ENCODE measurements around the gene CD86. TPM values are rescaled to one million over a fixed set of nuclear protein-coding genes. Genes with fewer than 3 reads are reported as not detected.

The CD86 gene
- total and polyA plus RNA-seq, 2 of the 8 experiments (the other 6 are each of a cell fraction or from before 2014, with no cell fraction given): 0.12 to 0.30 TPM

DNA sequence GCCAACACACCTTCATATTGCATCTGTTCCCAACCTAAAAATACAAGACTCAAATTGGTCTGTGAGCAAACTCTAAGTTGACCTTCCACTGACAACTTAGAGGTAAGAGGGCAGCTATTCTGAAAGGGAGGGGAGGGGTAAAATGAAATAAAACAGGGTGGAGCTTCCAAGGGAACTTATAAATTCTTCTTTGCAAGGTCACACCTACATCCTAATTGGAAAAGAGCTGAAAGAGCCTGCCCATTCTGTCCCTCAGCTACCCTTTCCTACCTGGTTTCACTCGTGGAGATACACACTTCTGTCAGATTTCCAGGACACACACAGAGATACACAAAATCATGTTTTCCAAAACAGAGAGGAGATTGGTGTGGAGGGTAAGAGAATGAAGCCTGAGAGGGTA, 34.1 kb upstream of the CD86 start (continued):
- TF ChIP-seq, protein P1, sequence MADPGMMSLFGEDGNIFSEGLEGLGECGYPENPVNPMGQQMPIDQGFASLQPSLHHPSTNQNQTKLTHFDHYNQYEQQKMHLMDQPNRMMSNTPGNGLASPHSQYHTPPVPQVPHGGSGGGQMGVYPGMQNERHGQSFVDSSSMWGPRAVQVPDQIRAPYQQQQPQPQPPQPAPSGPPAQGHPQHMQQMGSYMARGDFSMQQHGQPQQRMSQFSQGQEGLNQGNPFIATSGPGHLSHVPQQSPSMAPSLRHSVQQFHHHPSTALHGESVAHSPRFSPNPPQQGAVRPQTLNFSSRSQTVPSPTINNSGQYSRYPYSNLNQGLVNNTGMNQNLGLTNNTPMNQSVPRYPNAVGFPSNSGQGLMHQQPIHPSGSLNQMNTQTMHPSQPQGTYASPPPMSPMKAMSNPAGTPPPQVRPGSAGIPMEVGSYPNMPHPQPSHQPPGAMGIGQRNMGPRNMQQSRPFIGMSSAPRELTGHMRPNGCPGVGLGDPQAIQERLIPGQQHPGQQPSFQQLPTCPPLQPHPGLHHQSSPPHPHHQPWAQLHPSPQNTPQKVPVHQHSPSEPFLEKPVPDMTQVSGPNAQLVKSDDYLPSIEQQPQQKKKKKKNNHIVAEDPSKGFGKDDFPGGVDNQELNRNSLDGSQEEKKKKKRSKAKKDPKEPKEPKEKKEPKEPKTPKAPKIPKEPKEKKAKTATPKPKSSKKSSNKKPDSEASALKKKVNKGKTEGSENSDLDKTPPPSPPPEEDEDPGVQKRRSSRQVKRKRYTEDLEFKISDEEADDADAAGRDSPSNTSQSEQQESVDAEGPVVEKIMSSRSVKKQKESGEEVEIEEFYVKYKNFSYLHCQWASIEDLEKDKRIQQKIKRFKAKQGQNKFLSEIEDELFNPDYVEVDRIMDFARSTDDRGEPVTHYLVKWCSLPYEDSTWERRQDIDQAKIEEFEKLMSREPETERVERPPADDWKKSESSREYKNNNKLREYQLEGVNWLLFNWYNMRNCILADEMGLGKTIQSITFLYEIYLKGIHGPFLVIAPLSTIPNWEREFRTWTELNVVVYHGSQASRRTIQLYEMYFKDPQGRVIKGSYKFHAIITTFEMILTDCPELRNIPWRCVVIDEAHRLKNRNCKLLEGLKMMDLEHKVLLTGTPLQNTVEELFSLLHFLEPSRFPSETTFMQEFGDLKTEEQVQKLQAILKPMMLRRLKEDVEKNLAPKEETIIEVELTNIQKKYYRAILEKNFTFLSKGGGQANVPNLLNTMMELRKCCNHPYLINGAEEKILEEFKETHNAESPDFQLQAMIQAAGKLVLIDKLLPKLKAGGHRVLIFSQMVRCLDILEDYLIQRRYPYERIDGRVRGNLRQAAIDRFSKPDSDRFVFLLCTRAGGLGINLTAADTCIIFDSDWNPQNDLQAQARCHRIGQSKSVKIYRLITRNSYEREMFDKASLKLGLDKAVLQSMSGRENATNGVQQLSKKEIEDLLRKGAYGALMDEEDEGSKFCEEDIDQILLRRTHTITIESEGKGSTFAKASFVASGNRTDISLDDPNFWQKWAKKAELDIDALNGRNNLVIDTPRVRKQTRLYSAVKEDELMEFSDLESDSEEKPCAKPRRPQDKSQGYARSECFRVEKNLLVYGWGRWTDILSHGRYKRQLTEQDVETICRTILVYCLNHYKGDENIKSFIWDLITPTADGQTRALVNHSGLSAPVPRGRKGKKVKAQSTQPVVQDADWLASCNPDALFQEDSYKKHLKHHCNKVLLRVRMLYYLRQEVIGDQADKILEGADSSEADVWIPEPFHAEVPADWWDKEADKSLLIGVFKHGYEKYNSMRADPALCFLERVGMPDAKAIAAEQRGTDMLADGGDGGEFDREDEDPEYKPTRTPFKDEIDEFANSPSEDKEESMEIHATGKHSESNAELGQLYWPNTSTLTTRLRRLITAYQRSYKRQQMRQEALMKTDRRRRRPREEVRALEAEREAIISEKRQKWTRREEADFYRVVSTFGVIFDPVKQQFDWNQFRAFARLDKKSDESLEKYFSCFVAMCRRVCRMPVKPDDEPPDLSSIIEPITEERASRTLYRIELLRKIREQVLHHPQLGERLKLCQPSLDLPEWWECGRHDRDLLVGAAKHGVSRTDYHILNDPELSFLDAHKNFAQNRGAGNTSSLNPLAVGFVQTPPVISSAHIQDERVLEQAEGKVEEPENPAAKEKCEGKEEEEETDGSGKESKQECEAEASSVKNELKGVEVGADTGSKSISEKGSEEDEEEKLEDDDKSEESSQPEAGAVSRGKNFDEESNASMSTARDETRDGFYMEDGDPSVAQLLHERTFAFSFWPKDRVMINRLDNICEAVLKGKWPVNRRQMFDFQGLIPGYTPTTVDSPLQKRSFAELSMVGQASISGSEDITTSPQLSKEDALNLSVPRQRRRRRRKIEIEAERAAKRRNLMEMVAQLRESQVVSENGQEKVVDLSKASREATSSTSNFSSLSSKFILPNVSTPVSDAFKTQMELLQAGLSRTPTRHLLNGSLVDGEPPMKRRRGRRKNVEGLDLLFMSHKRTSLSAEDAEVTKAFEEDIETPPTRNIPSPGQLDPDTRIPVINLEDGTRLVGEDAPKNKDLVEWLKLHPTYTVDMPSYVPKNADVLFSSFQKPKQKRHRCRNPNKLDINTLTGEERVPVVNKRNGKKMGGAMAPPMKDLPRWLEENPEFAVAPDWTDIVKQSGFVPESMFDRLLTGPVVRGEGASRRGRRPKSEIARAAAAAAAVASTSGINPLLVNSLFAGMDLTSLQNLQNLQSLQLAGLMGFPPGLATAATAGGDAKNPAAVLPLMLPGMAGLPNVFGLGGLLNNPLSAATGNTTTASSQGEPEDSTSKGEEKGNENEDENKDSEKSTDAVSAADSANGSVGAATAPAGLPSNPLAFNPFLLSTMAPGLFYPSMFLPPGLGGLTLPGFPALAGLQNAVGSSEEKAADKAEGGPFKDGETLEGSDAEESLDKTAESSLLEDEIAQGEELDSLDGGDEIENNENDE (IDR thresholded peaks at IDR 0.05; ENCODE audit: insufficient replicate concordance, low read length): no peak
- no peak for TF ChIP-seq EZH2 (IDR thresholded peaks at IDR 0.05; ENCODE audit: low read depth, low read length, severe bottlenecking)
- no peak for TF ChIP-seq GABPA (IDR thresholded peaks at IDR 0.05; ENCODE audit: borderline replicate concordance, insufficient read depth, low read length)
